AG09309 (cell line): ENCODE results near the gene TRABD2B.
"Not testable (repeated sequence)": the region's sequence is repeated elsewhere in the genome, so short reads cannot be mapped to it uniquely, and the experiment has no call there.

Experiments
- DNase-seq: peaks from one replicate; pipeline ENCODE4 v3.0.0-alpha.2; 2010; ENCODE audit warnings: low read depth
- H3K4me3 ChIP-seq: 2 replicates; pipeline ENCODE4 v1.5.1; 2011; ENCODE audit warnings: mild to moderate bottlenecking, low read depth, low read length, moderate library complexity; ENCODE audit not compliant: control insufficient read depth
- TF ChIP-seq, protein P1 (sequence below): IDR thresholded peaks from 2 replicates; pipeline ENCODE4 v1.5.1; 2011; ENCODE audit warnings: mild to moderate bottlenecking, low read depth, low read length, inconsistent platforms; ENCODE audit not compliant: insufficient read depth, control insufficient read depth; ENCODE audit errors: missing control alignments

TRABD2B gene

DNA sequence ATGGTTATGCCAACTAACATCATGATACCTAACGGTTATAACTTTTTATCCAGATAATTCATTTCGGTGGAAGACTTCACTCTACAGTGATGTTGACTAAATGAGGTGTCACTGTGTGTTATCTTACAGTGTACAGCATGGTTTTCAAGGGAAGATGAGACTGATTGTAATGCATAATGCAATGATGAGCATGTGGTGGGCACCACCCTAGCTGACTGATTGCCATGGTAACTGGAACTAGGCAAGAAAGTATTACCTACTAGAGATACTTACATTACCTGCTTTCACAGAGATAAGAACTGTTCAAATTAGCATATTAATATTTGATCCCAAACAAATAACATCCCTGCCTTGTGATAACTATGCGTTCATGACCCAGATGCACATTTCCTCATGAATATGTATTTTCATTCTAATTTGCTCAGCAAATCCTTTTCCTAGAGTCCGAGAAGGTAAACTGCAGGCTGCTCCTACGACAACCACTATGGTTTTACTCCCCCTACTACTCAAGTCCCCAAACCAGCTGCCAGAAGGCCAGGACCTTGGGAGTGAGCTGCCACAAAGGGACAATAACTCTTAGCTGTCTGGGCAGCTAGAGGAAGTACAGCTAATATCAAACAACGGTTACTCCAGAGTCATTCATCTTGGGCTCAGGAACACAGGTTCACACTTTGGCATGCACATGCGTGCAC is 29.2 kb downstream of the TRABD2B start:
- no peak for DNase-seq
- TF ChIP-seq, protein P1, sequence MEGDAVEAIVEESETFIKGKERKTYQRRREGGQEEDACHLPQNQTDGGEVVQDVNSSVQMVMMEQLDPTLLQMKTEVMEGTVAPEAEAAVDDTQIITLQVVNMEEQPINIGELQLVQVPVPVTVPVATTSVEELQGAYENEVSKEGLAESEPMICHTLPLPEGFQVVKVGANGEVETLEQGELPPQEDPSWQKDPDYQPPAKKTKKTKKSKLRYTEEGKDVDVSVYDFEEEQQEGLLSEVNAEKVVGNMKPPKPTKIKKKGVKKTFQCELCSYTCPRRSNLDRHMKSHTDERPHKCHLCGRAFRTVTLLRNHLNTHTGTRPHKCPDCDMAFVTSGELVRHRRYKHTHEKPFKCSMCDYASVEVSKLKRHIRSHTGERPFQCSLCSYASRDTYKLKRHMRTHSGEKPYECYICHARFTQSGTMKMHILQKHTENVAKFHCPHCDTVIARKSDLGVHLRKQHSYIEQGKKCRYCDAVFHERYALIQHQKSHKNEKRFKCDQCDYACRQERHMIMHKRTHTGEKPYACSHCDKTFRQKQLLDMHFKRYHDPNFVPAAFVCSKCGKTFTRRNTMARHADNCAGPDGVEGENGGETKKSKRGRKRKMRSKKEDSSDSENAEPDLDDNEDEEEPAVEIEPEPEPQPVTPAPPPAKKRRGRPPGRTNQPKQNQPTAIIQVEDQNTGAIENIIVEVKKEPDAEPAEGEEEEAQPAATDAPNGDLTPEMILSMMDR = no peak

DNA sequence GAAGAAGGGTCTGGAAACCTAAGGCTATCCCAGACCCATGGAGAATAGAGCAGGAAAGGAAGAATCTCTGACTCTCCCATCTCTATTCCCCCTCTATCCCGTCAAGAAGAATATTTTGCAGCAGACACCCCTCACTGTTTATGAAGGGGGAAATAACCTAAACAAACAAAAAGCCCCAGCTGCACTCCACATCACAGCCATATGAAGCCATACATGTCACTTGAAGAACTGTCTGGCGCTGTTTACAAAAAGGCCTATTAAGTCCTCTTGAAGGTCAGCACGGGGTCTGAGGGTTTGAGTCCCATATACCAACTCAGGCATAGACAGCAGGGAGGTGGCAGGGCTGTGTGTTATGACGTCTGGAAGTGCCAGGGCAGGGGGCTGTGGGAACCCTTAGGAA is 31.4 kb downstream of the TRABD2B start:
- TF ChIP-seq, protein P1 = no peak
- no peak overlapping the region for H3K4me3 ChIP-seq
- no peak for DNase-seq

More for the DNA sequence above, 29.2 kb downstream of the TRABD2B start:
- H3K4me3 ChIP-seq = no peak overlapping the region

DNA sequence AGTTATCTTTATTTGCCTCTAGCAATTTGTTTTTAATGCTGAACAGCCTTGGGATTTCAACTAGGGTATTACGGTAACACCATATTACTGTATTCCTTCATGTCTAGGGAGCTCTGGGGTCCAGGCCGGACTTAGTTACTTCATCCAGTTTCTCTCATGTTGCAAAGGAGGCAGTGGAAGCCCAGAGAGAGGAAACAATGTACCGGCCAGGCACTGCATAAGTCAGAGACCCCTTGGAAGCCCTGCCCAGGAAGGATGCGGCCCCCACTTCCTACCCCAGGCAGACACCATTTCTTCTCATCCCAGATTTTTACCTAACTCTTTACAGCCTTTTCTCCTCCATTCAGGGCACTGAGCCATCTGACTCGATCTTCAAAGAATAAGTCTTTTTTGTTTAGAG is 32.5 kb downstream of the TRABD2B start:
- H3K4me3 ChIP-seq = no peak overlapping the region
- no peak for DNase-seq
- TF ChIP-seq, protein P1 = no peak

DNA sequence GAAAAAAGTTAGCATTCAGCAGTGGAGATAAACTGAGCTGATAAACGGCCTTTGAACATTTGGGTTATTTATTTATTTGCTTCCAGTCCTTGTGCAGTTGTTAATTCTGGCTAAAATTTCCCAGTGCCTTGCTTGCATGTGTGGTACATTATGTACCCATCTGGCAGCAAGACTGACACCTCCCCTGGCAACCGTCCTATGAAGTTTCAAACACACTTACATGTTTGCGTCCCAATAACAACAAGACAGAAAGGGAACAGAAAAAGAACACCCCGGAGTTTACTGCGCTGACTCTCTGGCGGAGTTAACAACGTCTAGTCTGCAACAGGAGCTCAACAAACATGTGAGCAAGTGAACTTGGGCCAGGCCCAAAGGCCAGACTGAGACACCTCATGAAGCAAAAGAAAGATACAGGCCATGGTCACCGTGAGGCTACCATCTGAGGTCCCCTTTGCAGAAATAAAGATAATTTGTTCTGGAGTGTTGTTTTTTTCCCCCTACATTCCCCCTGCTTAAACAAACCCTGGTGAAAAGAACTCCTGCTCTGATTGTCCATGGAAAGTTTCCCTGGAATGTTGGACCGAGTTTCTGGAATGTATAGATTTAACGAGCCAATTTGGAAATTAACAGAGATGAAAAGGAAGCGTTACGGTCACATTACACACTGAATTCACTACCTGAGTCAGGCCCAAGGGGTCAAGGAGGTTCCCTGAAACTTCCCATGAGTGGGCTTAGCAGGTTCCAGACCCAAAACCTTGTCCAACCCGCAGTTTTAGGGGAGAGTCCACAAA is 33.4 kb downstream of the TRABD2B start:
- no peak for DNase-seq

DNA sequence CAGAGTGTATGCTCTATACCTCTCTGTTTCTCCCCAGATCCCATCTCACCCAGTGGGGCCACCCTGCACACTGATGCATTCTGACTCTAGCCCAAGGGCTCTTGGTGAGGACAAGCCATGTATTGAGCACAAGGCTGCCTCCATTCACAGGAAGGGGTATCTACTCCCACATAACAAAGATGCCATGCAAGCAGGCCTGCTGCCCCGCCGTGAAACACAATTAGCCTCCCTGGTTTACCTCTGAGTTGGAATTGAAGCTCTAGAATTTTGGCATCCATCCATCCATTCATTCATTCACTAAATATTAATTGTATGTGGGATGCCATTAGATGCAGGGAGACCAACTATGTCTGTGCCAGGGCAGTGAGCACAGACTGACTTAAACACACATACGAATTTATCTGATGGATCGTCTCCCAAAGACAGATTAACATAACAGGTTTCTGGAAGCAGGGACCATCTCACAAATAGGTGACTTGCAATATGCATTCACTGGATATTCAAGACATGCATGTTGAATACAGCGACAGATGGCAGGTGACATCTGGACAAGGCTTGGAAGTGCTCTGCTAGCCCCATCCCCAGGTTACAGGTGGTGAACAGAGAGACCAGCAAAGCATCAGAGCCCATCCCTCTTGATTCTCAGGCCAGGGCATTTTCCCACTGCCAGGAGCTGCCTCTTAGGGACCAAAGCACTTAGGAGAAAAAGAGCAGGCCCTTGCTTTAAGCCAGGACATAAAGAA is 34.3 kb downstream of the TRABD2B start:
- H3K4me3 ChIP-seq = no peak overlapping the region
- TF ChIP-seq, protein P1 = no peak
- DNase-seq = no peak

More for the DNA sequence above, 33.4 kb downstream of the TRABD2B start:
- TF ChIP-seq, protein P1 = no peak
- H3K4me3 ChIP-seq = no peak overlapping the region

DNA sequence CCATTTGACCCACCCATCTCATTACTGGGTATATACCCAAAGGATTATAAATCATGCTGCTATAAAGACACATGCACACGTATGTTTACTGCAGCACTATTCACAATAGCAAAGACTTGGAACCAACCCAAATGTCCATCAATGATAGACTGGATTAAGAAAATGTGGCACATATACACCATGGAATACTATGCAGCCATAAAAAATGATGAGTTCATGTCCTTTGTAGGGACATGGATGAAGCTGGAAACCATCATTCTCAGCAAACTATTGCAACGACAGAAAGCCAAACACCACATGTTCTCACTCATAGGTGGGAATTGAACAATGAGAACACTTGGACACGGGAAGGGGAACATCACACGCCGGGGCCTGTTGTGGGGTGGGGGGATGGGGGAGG is 35.4 kb downstream of the TRABD2B start:
- not testable (repeated sequence) for DNase-seq

DNA sequence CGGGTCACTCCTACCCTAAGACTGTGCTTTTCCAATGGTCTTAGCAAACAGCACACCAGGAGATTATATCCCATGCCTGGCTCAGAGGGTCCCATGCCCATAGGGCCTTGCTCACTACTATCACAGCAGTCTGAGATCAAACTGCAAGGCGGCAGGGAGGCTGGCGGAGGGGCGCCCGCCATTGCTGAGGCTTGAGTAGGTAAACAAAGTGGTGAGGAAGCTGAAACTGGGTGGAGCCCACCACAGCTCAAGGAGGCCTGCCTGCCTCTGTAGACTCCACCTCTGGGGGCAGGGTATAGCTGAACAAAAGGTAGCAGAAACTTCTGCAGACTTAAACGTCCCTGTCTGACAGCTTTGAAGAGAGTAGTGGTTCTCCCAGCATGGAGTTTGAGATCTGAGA is 40.7 kb downstream of the TRABD2B start:
- not testable (repeated sequence) for H3K4me3 ChIP-seq, DNase-seq

More for the DNA sequence above, 35.4 kb downstream of the TRABD2B start:
- H3K4me3 ChIP-seq = not testable (repeated sequence)
